Ishikawa (cell line): ENCODE measurements around the gene GANC.

Experiments
- CEBPB ChIP-seq: IDR thresholded peaks from 2 replicates; pipeline ENCODE4 v1.6.1; 2012
- CREB1 ChIP-seq: IDR thresholded peaks from 2 replicates; pipeline ENCODE4 v1.6.1; 2012; ENCODE audit warnings: low read depth
- EGR1 ChIP-seq: IDR thresholded peaks from 2 replicates; pipeline ENCODE4 v1.6.1; 2012
- EP300 ChIP-seq: IDR thresholded peaks from 2 replicates; pipeline ENCODE4 v1.6.1; 2012; ENCODE audit warnings: borderline replicate concordance
- FOXM1 ChIP-seq: IDR thresholded peaks from 2 replicates; pipeline ENCODE4 v1.6.1; 2012; ENCODE audit warnings: low read depth, borderline replicate concordance
- MAX ChIP-seq: IDR thresholded peaks from 2 replicates; pipeline ENCODE4 v1.6.1; 2012
- NFIC ChIP-seq: IDR thresholded peaks from 2 replicates; pipeline ENCODE4 v1.6.1; 2012
- RAD21 ChIP-seq: IDR thresholded peaks from 2 replicates; pipeline ENCODE4 v1.6.1; 2012; ENCODE audit warnings: low read depth
- TAF1 ChIP-seq: IDR thresholded peaks from 2 replicates; pipeline ENCODE4 v1.6.1; 2012; ENCODE audit warnings: low read depth, mild to moderate bottlenecking
- TCF12 ChIP-seq: IDR thresholded peaks from 2 replicates; pipeline ENCODE4 v1.6.1; 2012; ENCODE audit warnings: low read depth
- TEAD4 ChIP-seq: IDR thresholded peaks from 2 replicates; pipeline ENCODE4 v1.6.1; 2012
- YY1 ChIP-seq: IDR thresholded peaks from 2 replicates; pipeline ENCODE4 v1.6.1; 2012; ENCODE audit warnings: low read depth
- ZBTB7A ChIP-seq: IDR thresholded peaks from 2 replicates; pipeline ENCODE4 v1.6.1; 2012; ENCODE audit warnings: low read depth
- TF ChIP-seq, protein P1 (sequence below): IDR thresholded peaks from 2 replicates; pipeline ENCODE4 v1.6.1; 2012
- TF ChIP-seq, protein P2 (sequence below): IDR thresholded peaks from 2 replicates; pipeline ENCODE4 v1.6.1; 2012; ENCODE audit warnings: low read depth, mild to moderate bottlenecking

The GANC gene

GRCh38 chr15:42360535-42361112 lies 87.6 kb downstream of the GANC start:
- TF ChIP-seq, protein P1, sequence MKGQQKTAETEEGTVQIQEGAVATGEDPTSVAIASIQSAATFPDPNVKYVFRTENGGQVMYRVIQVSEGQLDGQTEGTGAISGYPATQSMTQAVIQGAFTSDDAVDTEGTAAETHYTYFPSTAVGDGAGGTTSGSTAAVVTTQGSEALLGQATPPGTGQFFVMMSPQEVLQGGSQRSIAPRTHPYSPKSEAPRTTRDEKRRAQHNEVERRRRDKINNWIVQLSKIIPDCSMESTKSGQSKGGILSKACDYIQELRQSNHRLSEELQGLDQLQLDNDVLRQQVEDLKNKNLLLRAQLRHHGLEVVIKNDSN, result no peak
- TF ChIP-seq MAX, result no peak

DNA sequence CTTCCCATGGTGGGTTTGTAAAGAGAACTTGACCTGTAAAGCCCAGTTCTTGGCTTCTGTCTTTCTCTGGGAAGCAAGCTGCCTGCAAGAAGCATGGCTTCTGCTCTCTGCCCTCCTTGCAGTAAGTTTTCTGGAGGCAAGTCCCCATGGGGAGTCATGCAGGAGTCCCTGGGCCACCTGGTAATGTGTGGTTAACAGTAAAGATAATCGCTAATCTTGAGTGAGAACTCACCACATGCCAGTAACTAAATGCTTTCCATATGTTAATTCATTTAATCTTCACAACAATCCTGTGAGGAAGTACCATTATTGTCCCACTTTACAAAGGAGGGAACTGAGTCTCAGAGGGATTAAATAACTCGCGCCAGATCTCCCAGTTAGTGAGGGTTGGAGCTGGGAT lies 90.5 kb downstream of the GANC start:
- TF ChIP-seq, protein P2, sequence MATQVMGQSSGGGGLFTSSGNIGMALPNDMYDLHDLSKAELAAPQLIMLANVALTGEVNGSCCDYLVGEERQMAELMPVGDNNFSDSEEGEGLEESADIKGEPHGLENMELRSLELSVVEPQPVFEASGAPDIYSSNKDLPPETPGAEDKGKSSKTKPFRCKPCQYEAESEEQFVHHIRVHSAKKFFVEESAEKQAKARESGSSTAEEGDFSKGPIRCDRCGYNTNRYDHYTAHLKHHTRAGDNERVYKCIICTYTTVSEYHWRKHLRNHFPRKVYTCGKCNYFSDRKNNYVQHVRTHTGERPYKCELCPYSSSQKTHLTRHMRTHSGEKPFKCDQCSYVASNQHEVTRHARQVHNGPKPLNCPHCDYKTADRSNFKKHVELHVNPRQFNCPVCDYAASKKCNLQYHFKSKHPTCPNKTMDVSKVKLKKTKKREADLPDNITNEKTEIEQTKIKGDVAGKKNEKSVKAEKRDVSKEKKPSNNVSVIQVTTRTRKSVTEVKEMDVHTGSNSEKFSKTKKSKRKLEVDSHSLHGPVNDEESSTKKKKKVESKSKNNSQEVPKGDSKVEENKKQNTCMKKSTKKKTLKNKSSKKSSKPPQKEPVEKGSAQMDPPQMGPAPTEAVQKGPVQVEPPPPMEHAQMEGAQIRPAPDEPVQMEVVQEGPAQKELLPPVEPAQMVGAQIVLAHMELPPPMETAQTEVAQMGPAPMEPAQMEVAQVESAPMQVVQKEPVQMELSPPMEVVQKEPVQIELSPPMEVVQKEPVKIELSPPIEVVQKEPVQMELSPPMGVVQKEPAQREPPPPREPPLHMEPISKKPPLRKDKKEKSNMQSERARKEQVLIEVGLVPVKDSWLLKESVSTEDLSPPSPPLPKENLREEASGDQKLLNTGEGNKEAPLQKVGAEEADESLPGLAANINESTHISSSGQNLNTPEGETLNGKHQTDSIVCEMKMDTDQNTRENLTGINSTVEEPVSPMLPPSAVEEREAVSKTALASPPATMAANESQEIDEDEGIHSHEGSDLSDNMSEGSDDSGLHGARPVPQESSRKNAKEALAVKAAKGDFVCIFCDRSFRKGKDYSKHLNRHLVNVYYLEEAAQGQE, result no peak
- TF ChIP-seq EP300 (no peak), FOXM1 (no peak), ZBTB7A (no peak), TCF12 (no peak), NFIC (no peak), RAD21 (no peak), EGR1 (no peak), CREB1 (no peak), YY1 (no peak), MAX (no peak), TEAD4 (no peak), TAF1 (no peak)

- TF ChIP-seq RAD21 (no peak), TAF1 (no peak), YY1 (no peak), FOXM1 (no peak), CEBPB (no peak), EGR1 (no peak), ZBTB7A (no peak), TEAD4 (no peak)
- TF ChIP-seq, protein P2, result no peak
Observed at GRCh38 chr15:42363942-42364341, 90.9 kb downstream of the GANC start.

- TF ChIP-seq NFIC (peak; percentile 59), MAX (no peak), EGR1 (no peak), YY1 (no peak)
Observed at GRCh38 chr15:42364529-42364928, 91.5 kb downstream of the GANC start.

GRCh38 chr15:42365921-42366550 lies 93.0 kb downstream of the GANC start:
- TF ChIP-seq CREB1 (no peak), ZBTB7A (no peak), EGR1 (no peak), TAF1 (no peak), MAX (no peak), TCF12 (no peak)

DNA sequence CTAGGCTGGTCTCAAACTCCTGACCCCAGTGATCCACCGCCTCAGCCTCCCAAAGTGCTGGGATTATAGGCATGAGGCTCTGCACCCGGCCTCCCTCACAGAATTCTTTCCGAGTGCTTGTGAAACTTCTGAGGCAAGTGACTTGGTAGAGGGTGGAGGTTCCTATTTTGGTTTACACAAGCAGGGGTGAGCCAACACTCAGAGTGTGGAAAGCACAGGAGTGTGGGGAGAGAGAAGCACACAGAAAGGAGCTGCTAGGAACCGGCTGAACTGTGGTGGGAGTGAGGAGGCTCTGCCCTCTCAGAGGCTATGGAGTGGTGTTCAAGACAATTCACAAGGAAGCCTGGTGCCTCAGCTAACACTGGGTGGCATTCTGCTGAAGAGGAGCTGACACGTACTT lies 94.0 kb downstream of the GANC start:
- TF ChIP-seq CEBPB, result no peak
- TF ChIP-seq TEAD4, result no peak
- no peak for TF ChIP-seq EP300
- TF ChIP-seq TCF12, result no peak
- TF ChIP-seq MAX, result no peak
- TF ChIP-seq EGR1, result no peak
- no peak for TF ChIP-seq RAD21
- TF ChIP-seq TAF1, result no peak
- no peak for TF ChIP-seq YY1
- TF ChIP-seq, protein P1, result no peak
- TF ChIP-seq FOXM1, result no peak
- TF ChIP-seq, protein P2, result no peak
- TF ChIP-seq NFIC, result no peak
- no peak for TF ChIP-seq ZBTB7A
- no peak for TF ChIP-seq CREB1
